PFSK-1 (cell line): ENCODE measurements around the gene MRPL41.

Source experiments
- FOXP2 ChIP-seq: optimal IDR thresholded peaks from 2 replicates; pipeline ENCODE3; 2011; ENCODE audit warnings: borderline replicate concordance, control low read depth, inconsistent platforms; ENCODE audit not compliant: insufficient read depth; ENCODE audit errors: extremely low read length, extremely low read depth
- POLR2AphosphoS5 ChIP-seq: IDR thresholded peaks from 2 replicates; pipeline ENCODE4 v1.6.1; 2012; ENCODE audit warnings: low read depth, mild to moderate bottlenecking, control low read depth, low read length, moderate library complexity
- REST ChIP-seq, 2 experiments: IDR thresholded peaks; 2 replicates each; pipeline versions ENCODE4 v1.6.1 to v1.8.0; 2011 to 2012; ENCODE audit warnings: low read depth in 2 of 2, low read length in 2 of 2, control low read depth in 1 of 2, inconsistent platforms in 1 of 2, mild to moderate bottlenecking in 1 of 2, moderate library complexity in 1 of 2; ENCODE audit not compliant: insufficient read depth in 1 of 2
- SIN3A ChIP-seq: IDR thresholded peaks from 2 replicates; pipeline ENCODE4 v1.6.1; 2012; ENCODE audit warnings: mild to moderate bottlenecking, low read length, moderate library complexity, borderline replicate concordance; ENCODE audit not compliant: insufficient read depth

GRCh38 chr9:137535120-137535428 lies 16.6 kb upstream of the MRPL41 start:
- TF ChIP-seq POLR2AphosphoS5 (no peak), FOXP2 (no peak), SIN3A (0 out of 2 replicates have a peak, but pooled peaks have one; percentile 59), REST (IDR thresholded peaks at IDR 0.05; ENCODE audit: insufficient read depth in 1 of 2, low read depth in 2 of 2, low read length in 2 of 2) (no peak)
